HG03060 (cell line): ENCODE results near the gene SMO.
"Not testable (repeated sequence)": the region's sequence is repeated elsewhere in the genome, so short reads cannot be mapped to it uniquely, and the experiment has no call there.

Experiments used
- ATAC-seq: cut with Tn5 transposase; IDR thresholded peaks from one replicate; pipeline ENCODE4 v1.9.1; 2021; ENCODE audit warnings: low read depth, moderate number of reproducible peaks; ENCODE audit not compliant: unreplicated experiment

The SMO gene

GRCh38 chr7:129227646-129228578 is 39.5 kb downstream of the SMO start:
- no peak for ATAC-seq

GRCh38 chr7:129228633-129229032 is 40.2 kb downstream of the SMO start:
- ATAC-seq, result no peak

GRCh38 chr7:129231666-129232065 is 43.2 kb downstream of the SMO start:
- ATAC-seq, result no peak

GRCh38 chr7:129238546-129238945 is 50.1 kb downstream of the SMO start:
- no peak for ATAC-seq

GRCh38 chr7:129240119-129240820 is 51.8 kb downstream of the SMO start:
- ATAC-seq, result no peak

GRCh38 chr7:129244220-129244619 is 55.8 kb downstream of the SMO start:
- no peak for ATAC-seq

- no peak for ATAC-seq
These were observed 57.1 kb downstream of the SMO start for GRCh38 chr7:129245533-129245932.

GRCh38 chr7:129247087-129247486 is 58.7 kb downstream of the SMO start:
- no peak for ATAC-seq

- no peak for ATAC-seq
These were observed 63.7 kb downstream of the SMO start for GRCh38 chr7:129252128-129252527.

- not testable (repeated sequence) for ATAC-seq
These were observed 64.2 kb downstream of the SMO start for GRCh38 chr7:129252603-129253002.

- ATAC-seq, result no peak
These were observed 67.4 kb downstream of the SMO start for GRCh38 chr7:129255800-129256199.

- ATAC-seq, result no peak
These were observed 67.8 kb downstream of the SMO start for GRCh38 chr7:129256221-129256620.

GRCh38 chr7:129257168-129257567 is 68.7 kb downstream of the SMO start:
- no peak for ATAC-seq

- no peak for ATAC-seq
These were observed 70.4 kb downstream of the SMO start for GRCh38 chr7:129258649-129259389.

- no peak for ATAC-seq
These were observed 73.9 kb downstream of the SMO start for GRCh38 chr7:129262324-129262723.
